Activated naive CD4-positive, alpha-beta T cell treated with anti-CD3 and anti-CD28 coated beads for 36 hours (primary cell): ENCODE results near the gene OR13J1. TPM values are rescaled to one million over a fixed set of nuclear protein-coding genes. Genes with fewer than 3 reads are reported as not detected.

Experiments used
- CTCF ChIA-PET: fragments of 350-600 bp; sonication (Branson Sonifier 250); formaldehyde crosslinking; loops from one replicate; lab custom pipeline; 2021; ENCODE audit warnings: antibody characterized with exemption; lab: Charles Lee
- DNase-seq: peaks from one replicate; pipeline ENCODE4 v3.0.0-alpha.2; 2020
- H3K27ac Mint-ChIP-seq: one replicate; pipeline ENCODE4 v1.8.0; 2021; ENCODE audit warnings: mild to moderate bottlenecking, mixed read lengths
- H3K27me3 Mint-ChIP-seq: one replicate; pipeline ENCODE4 v1.8.0; 2021; ENCODE audit warnings: low read depth, mixed read lengths
- H3K36me3 Mint-ChIP-seq: one replicate; pipeline ENCODE4 v1.8.0; 2021; ENCODE audit warnings: low read depth, mixed read lengths
- H3K4me1 Mint-ChIP-seq: one replicate; pipeline ENCODE4 v1.8.0; 2021; ENCODE audit warnings: low read depth, mixed read lengths
- H3K4me3 Mint-ChIP-seq: one replicate; pipeline ENCODE4 v1.8.0; 2021; ENCODE audit warnings: mild to moderate bottlenecking, moderate library complexity, mixed read lengths
- H3K9me3 Mint-ChIP-seq: one replicate; pipeline ENCODE4 v1.8.0; 2021; ENCODE audit warnings: mixed read lengths
- intact Hi-C: fragments of 100-400 bp; cut with micrococcal nuclease; formaldehyde crosslinking; loops from one replicate; pipeline ENCODE4 v1.15.1; 2023
- total RNA-seq, 2 experiments: library from RNA; stranded (reverse); gene quantifications; one replicate each; pipeline ENCODE4 v1.2.3, GENCODE V29; 2021

The OR13J1 gene
- total RNA-seq, 2 experiments from 2014 or later = not detected

DNA sequence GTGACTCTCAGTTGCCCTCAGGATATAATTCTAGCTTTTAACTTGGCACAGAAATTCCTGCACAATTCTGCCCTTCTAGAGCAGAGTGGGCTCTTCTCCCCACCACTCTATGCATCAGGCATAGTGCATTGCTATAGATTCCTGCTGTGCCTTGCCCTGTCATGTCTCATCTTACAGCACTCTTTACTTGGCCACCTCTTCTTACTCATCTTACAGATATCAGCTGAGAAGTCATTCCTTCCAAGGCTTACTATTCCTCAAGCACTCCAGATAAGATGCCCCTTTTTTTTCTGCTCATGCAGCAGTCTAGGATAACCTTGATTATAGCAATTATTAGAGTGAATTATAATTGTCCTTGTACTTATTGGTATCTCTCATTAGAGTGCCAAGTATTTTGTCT lies 47.3 kb downstream of the OR13J1 start:
- Mint-ChIP-seq H3K36me3 (no peaks in the 10 kb centered on the region), H3K4me1 (peaks cover 3% of the 10 kb centered on the region), H3K27ac (no peak overlapping the region), H3K4me3 (no peak overlapping the region), H3K9me3 (no peaks in the 10 kb centered on the region), H3K27me3 (no peaks in the 10 kb centered on the region)
- DNase-seq = no peak
- intact Hi-C loops = no loop called here
- CTCF ChIA-PET = interaction anchor here (0.8 to 2.3 kb wide), 2 partner anchors 33 to 89 kb away, joined by 4 to 11 read pairs; no protein-coding TSS in a partner anchor

DNA sequence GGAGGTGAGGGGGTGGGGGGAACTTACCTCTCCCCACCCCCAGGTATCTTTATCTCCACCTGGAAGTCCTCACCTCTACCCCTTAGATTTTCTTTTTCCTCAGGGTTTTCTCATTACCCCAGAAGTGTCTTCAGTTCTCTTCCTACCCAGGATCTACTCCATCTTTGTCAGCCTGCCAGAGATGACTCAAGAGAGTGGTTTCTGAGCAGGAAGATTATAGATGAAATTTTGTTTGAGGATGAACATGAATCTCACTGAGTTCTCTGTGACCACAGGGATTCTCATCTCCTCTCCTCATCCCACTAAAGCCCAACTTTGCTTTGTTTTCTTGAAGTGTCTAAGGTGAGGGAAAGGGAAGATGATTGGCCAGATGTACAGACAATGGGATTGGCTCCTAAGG lies 50.1 kb downstream of the OR13J1 start:
- peaks cover 4% of the 10 kb centered on the region for H3K4me1 Mint-ChIP-seq
- H3K9me3 Mint-ChIP-seq = no peaks in the 10 kb centered on the region
- H3K4me3 Mint-ChIP-seq = no peak overlapping the region
- intact Hi-C loops = no loop called here
- H3K27ac Mint-ChIP-seq = no peak overlapping the region
- no peak for DNase-seq
- H3K36me3 Mint-ChIP-seq = no peaks in the 10 kb centered on the region
- H3K27me3 Mint-ChIP-seq = no peaks in the 10 kb centered on the region
- CTCF ChIA-PET = interaction anchor here (1.4 kb wide), 1 partner anchor 29 kb away, joined by 3 read pairs; no protein-coding TSS in a partner anchor

Other genes with a start within 250 kb of the OR13J1 start
- gene SIT1, start 219.5 kb downstream of the OR13J1 start, total RNA-seq = 10 to 100 TPM; 44.0 to 45.4 TPM
- over 10,000 TPM in 1 of 2 experiments, 1,000 to 10,000 TPM in 1; 7,381 to 12,571 TPM for gene RMRP, start 212.4 kb downstream of the OR13J1 start, total RNA-seq
- 1 to 10 TPM; 5.6 to 6.4 TPM for gene CCDC107, start 212.1 kb downstream of the OR13J1 start, total RNA-seq
- 10 to 100 TPM; 28.9 to 30.4 TPM for gene ARHGEF39, start 205.2 kb downstream of the OR13J1 start, total RNA-seq
- under 1 TPM; 0.38 to 0.52 TPM for gene CA9, start 196.5 kb downstream of the OR13J1 start, total RNA-seq
- gene TPM2, start 180.5 kb downstream of the OR13J1 start, total RNA-seq = 1 to 10 TPM; 4.9 to 6.6 TPM
- gene TLN1, start 138.2 kb downstream of the OR13J1 start, total RNA-seq = 100 to 1,000 TPM; 190 TPM
- 10 to 100 TPM; 13.7 to 13.8 TPM for gene CREB3, start 137.7 kb downstream of the OR13J1 start, total RNA-seq
- 10 to 100 TPM; 20.3 to 22.7 TPM for gene GBA2, start 121.2 kb downstream of the OR13J1 start, total RNA-seq
- 10 to 100 TPM; 12.0 to 13.3 TPM for gene RGP1, start 121.1 kb downstream of the OR13J1 start, total RNA-seq
- under 1 TPM in 1 of 2 experiments, not detected in 1; 0.45 TPM for gene MSMP, start 116.1 kb downstream of the OR13J1 start, total RNA-seq
- gene NPR2, start 78.8 kb downstream of the OR13J1 start, total RNA-seq = 1 to 10 TPM; 3.6 to 5.5 TPM
- gene SPAG8, start 58.1 kb downstream of the OR13J1 start, total RNA-seq = 1 to 10 TPM in 1 of 2 experiments, under 1 TPM in 1; 0.95 to 1.1 TPM
- 10 to 100 TPM; 61.0 to 68.3 TPM for gene HINT2, start 55.4 kb downstream of the OR13J1 start, total RNA-seq
- not detected for gene FAM221B, start 41.7 kb downstream of the OR13J1 start, total RNA-seq
- 1 to 10 TPM; 6.2 to 6.6 TPM for gene TMEM8B, start 41.2 kb downstream of the OR13J1 start, total RNA-seq
- not detected for gene HRCT1, start 35.8 kb upstream of the OR13J1 start, total RNA-seq
- gene SPAAR, start 39.1 kb upstream of the OR13J1 start, total RNA-seq = not detected
- not detected for gene OR2S2, start 87.8 kb upstream of the OR13J1 start, total RNA-seq
- gene RECK, start 166.5 kb upstream of the OR13J1 start, total RNA-seq = 1 to 10 TPM; 7.8 to 8.5 TPM